K562 (cell line): ENCODE data around the gene LYPLA2. TPM values are rescaled to one million over a fixed set of nuclear protein-coding genes. Genes with fewer than 3 reads are reported as not detected.

Experiments
- CUX1 ChIP-seq: fragments of 200-800 bp; sonication (Bioruptor generic); IDR thresholded peaks from 2 replicates; pipeline ENCODE4 v1.6.1; 2016; ENCODE audit warnings: missing genetic modification characterization, missing compliant biosample characterization
- E2F8 ChIP-seq: fragments of 450-650 bp; IDR thresholded peaks from 2 replicates; pipeline ENCODE4 v1.7.1; 2018; ENCODE audit warnings: mild to moderate bottlenecking, low read depth; ENCODE audit not compliant: partially characterized antibody
- HINFP ChIP-seq: fragments of 450-650 bp; conservative IDR thresholded peaks from 2 replicates; pipeline ENCODE4 v1.6.1; 2016; ENCODE audit warnings: missing genetic modification characterization, low read depth, mild to moderate bottlenecking, control low read depth, missing compliant biosample characterization
- MECOM ChIP-seq: fragments of 250-450 bp; sonication (Bioruptor Pico); IDR thresholded peaks from 2 replicates; pipeline ENCODE4 v1.8.0; 2022; ENCODE audit warnings: inconsistent platforms
- SNAPC5 ChIP-seq: fragments of 250-450 bp; sonication (Bioruptor Pico); IDR thresholded peaks from 2 replicates; pipeline ENCODE4 v1.8.0; 2021; ENCODE audit warnings: moderate library complexity, mild to moderate bottlenecking, inconsistent platforms
- TCF7L2 ChIP-seq: fragments of 150-350 bp; IDR thresholded peaks from 2 replicates; pipeline ENCODE4 v1.6.1; 2016; ENCODE audit warnings: low read depth, mild to moderate bottlenecking, low read length, moderate library complexity
- U2AF2 ChIP-seq: fragments of 200-400 bp; formaldehyde crosslinking; optimal IDR thresholded peaks from 2 replicates; pipeline ENCODE3; 2017; ENCODE audit warnings: low read depth, mild to moderate bottlenecking, low read length
- ZC3H8 ChIP-seq: fragments of 450-650 bp; IDR thresholded peaks from 2 replicates; pipeline ENCODE4 v1.6.1; 2017
- ZNF23 ChIP-seq: fragments of 250-450 bp; sonication (Bioruptor Pico); IDR thresholded peaks from 2 replicates; pipeline ENCODE4 v1.4.0; 2020; ENCODE audit warnings: mild to moderate bottlenecking
- ZNF561 ChIP-seq: fragments of 450-650 bp; formaldehyde crosslinking; conservative IDR thresholded peaks from 2 replicates; pipeline ENCODE4 v1.4.0; 2020; ENCODE audit warnings: mild to moderate bottlenecking, moderate library complexity
- ZNF609 ChIP-seq: sonication (generic); formaldehyde crosslinking; IDR thresholded peaks from 2 replicates; pipeline ENCODE4 v1.8.1; 2023; ENCODE audit warnings: missing genetic modification reagents, mild to moderate bottlenecking, borderline replicate concordance
- ZNF766 ChIP-seq: fragments of 200-800 bp; sonication (Bioruptor generic); conservative IDR thresholded peaks from 2 replicates; pipeline ENCODE4 v1.6.1; 2016; ENCODE audit warnings: missing genetic modification characterization, missing compliant biosample characterization
- polyA plus RNA-seq, 8 experiments: library from polyadenylated mRNA; depleted of rRNA in 4 of 8; stranded (reverse) in 5 of 8; unstranded in 3 of 8; fragments of >200 nt; fragmentation: Nextera tagmentation in 2 of 8; fragmentation: Illumina TruSeq in 1 of 8; extraction: Ambion mirVana in 2 of 8; extraction: Trizol in 1 of 8; gene quantifications; 2 replicates each; pipeline versions ENCODE4 v1.2.1 to v1.2.3, GENCODE V29; 2011 to 2014; ENCODE audit warnings: inconsistent platforms in 1 of 8, missing spikeins in 1 of 8
- total RNA-seq, 7 experiments: library from RNA; depleted of rRNA in 6 of 7; stranded (reverse); fragments of >200 nt in 6 of 7; fragmentation: Illumina TruSeq in 2 of 7; extraction: Trizol in 2 of 7; gene quantifications; 2 replicates each; pipeline versions ENCODE4 v1.2.1 to v1.2.3, GENCODE V29; 2011 to 2021; ENCODE audit warnings: low replicate concordance in 1 of 7

Gene LYPLA2
- total and polyA plus RNA-seq, 9 of the 15 experiments (the other 6 are each of a cell fraction or from before 2014, with no cell fraction given), result 3.9 to 128 (median 60.1) TPM

- TF ChIP-seq E2F8 (no peak), ZNF23 (CRISPR knock-in tag) (no peak), U2AF2 (no peak), TCF7L2 (no peak), CUX1 (CRISPR knock-in tag) (no peak), ZNF766 (CRISPR knock-in tag) (no peak), SNAPC5 (CRISPR knock-in tag) (no peak), ZNF609 (no peak), HINFP (no peak), MECOM (no peak), ZC3H8 (no peak), ZNF561 (CRISPR knock-in tag) (no peak)
Measured at GRCh38 chr1:23793018-23793781, 2.3 kb downstream of the LYPLA2 start (continued).
